ENCODE results near the gene HDAC4. TPM values are rescaled to one million over a fixed set of nuclear protein-coding genes. Genes with fewer than 3 reads are reported as not detected.

HDAC4 gene
- total and polyA plus RNA-seq, 12 donors = 3.7 to 40.0 (median 25.5) TPM

GRCh38 chr2:239412905-239413603 is 12.2 kb upstream of the HDAC4 start:
- H3K36me3 ChIP-seq = no peaks in the 10 kb centered on the region
- TF ChIP-seq CTCF (IDR thresholded peaks at IDR 0.05) = no peak
- ATAC-seq (no peak), DNase-seq (no peak)
- H3K4me1 ChIP-seq = peaks cover 0 to 4% (median 0%) of the 10 kb centered on the region in 9 donors
- H3K4me3 ChIP-seq = no peak overlapping the region
- H3K27me3 ChIP-seq = peaks cover 0 to 2% (median 0%) of the 10 kb centered on the region in 7 donors
- intact Hi-C loops (cut with DNase I) = no loop called here
- no peak overlapping the region for H3K27ac ChIP-seq
- 81 to 82% methylated on average over 11 of the region's 11 CpGs for WGBS, 2 donors
- H3K9me3 ChIP-seq = peaks cover 0 to 39% (median 4%) of the 10 kb centered on the region in 11 donors

- 72 to 76% methylated on average over 8 of the region's 8 CpGs for WGBS, 2 donors
- H3K9me3 ChIP-seq = peaks cover 0 to 39% (median 4%) of the 10 kb centered on the region in 11 donors
- no peaks in the 10 kb centered on the region for H3K36me3 ChIP-seq
- H3K27me3 ChIP-seq = no peaks in the 10 kb centered on the region
- peaks cover 0 to 4% (median 0%) of the 10 kb centered on the region in 9 donors for H3K4me1 ChIP-seq
- no peak for TF ChIP-seq CTCF (IDR thresholded peaks at IDR 0.05)
- ATAC-seq = no peak
- no peak overlapping the region for H3K4me3 ChIP-seq
- no peak overlapping the region for H3K27ac ChIP-seq
- no peak for DNase-seq
- intact Hi-C loops (cut with DNase I) = no loop called here
Measured at GRCh38 chr2:239411549-239412319, 10.9 kb upstream of the HDAC4 start.

- Histone ChIP-seq H3K36me3 (no peaks in the 10 kb centered on the region), H3K4me3 (no peak overlapping the region), H3K27ac (no peak overlapping the region), H3K9me3 (peaks cover 0 to 39% (median 4%) of the 10 kb centered on the region in 11 donors), H3K4me1 (peaks cover 0 to 4% (median 0%) of the 10 kb centered on the region in 9 donors), H3K27me3 (no peaks in the 10 kb centered on the region)
- intact Hi-C loops (cut with DNase I) = no loop called here
- ATAC-seq (no peak), DNase-seq (no peak)
- WGBS, 2 donors = 90 to 92% methylated on average over 5 of the region's 5 CpGs
- no peak for TF ChIP-seq CTCF (IDR thresholded peaks at IDR 0.05)
Measured at GRCh38 chr2:239411117-239411516, 10.3 kb upstream of the HDAC4 start.

GRCh38 chr2:239409976-239410375 is 9.2 kb upstream of the HDAC4 start:
- DNase-seq = no peak
- Histone ChIP-seq H3K27ac (no peak overlapping the region), H3K36me3 (no peaks in the 10 kb centered on the region), H3K9me3 (peaks cover 0 to 39% (median 4%) of the 10 kb centered on the region in 11 donors), H3K27me3 (no peaks in the 10 kb centered on the region), H3K4me1 (peaks cover 0 to 4% (median 0%) of the 10 kb centered on the region in 9 donors), H3K4me3 (no peak overlapping the region)
- intact Hi-C loops (cut with DNase I) = loop anchor here in 1 of 10 donors (10.0 kb wide), 1 partner anchor 285 kb away; no protein-coding TSS in a partner anchor
- no peak for ATAC-seq
- TF ChIP-seq CTCF (IDR thresholded peaks at IDR 0.05) = no peak
- 69 to 70% methylated on average over 6 of the region's 6 CpGs for WGBS, 2 donors
